Fibroblast of pulmonary artery (primary cell): ENCODE results near the gene C3orf85.
A peak's percentile ranks its signal among the peaks of the same experiment; 100 is the strongest.

Experiments used
- DNase-seq: peaks from one replicate; pipeline ENCODE4 v3.0.0-alpha.2; 2010; ENCODE audit warnings: low read depth
- H3K4me3 ChIP-seq: replicated peaks from 2 replicates; pipeline ENCODE4 v1.5.1; 2011; ENCODE audit warnings: low read depth, mild to moderate bottlenecking, control low read depth, low read length, moderate library complexity
- CTCF ChIP-seq: IDR thresholded peaks from 2 replicates; pipeline ENCODE4 v1.5.1; 2011; ENCODE audit warnings: mild to moderate bottlenecking, control low read depth, low read length, inconsistent platforms; ENCODE audit errors: missing control alignments

C3orf85 gene

GRCh38 chr3:109175411-109175810 lies 38.9 kb downstream of the C3orf85 start:
- peak; percentile 4 for DNase-seq
- TF ChIP-seq CTCF = no peak
- no peak overlapping the region for H3K4me3 ChIP-seq

- no peak for DNase-seq
- TF ChIP-seq CTCF = no peak
- no peak overlapping the region for H3K4me3 ChIP-seq
These were observed 40.2 kb downstream of the C3orf85 start for GRCh38 chr3:109176726-109177125.

GRCh38 chr3:109177908-109178307 lies 41.4 kb downstream of the C3orf85 start:
- TF ChIP-seq CTCF = no peak
- H3K4me3 ChIP-seq = no peak overlapping the region

GRCh38 chr3:109178708-109179107 lies 42.2 kb downstream of the C3orf85 start:
- no peak for TF ChIP-seq CTCF
- DNase-seq = no peak
- no peak overlapping the region for H3K4me3 ChIP-seq

More at GRCh38 chr3:109177908-109178307, 41.4 kb downstream of the C3orf85 start:
- DNase-seq = no peak

- DNase-seq = peak; percentile 8
- TF ChIP-seq CTCF = no peak
- no peak overlapping the region for H3K4me3 ChIP-seq
These were observed 48.2 kb downstream of the C3orf85 start for GRCh38 chr3:109184726-109185125.

- TF ChIP-seq CTCF = no peak
- H3K4me3 ChIP-seq = no peak overlapping the region
- no peak for DNase-seq
These were observed 50.9 kb downstream of the C3orf85 start for GRCh38 chr3:109187390-109187789.

GRCh38 chr3:109188741-109189140 lies 52.2 kb downstream of the C3orf85 start:
- H3K4me3 ChIP-seq = no peak overlapping the region
- no peak for TF ChIP-seq CTCF
- DNase-seq = no peak
